K562 (cell line): ENCODE data around the gene LRRC25. TPM values are rescaled to one million over a fixed set of nuclear protein-coding genes. Genes with fewer than 3 reads are reported as not detected.

Experiments
- ATAC-seq: fragments of 200-7000 bp; cut with Tn5 transposase; 3 replicates; pipeline ENCODE4 v1.9.1; 2020; ENCODE audit warnings: moderate library complexity
- BruUV-seq: library from RNA; stranded (reverse); fragments of 400-500 nt; replicated peaks from 2 replicates; lab custom pipeline; 2021; lab: Mats Ljungman, UMichigan
- CTCF ChIA-PET: fragments of 300-600 bp; formaldehyde crosslinking; extraction: SDS; loops from one replicate; lab custom pipeline; 2021; ENCODE audit warnings: low intra/inter-chr PET ratio; lab: Yijun Ruan, JAX
- POLR2A ChIA-PET: fragments of 300-600, 350-650 bp; sonication (Branson Sonifier 250); formaldehyde crosslinking; extraction: SDS; loops from one replicate; lab custom pipeline; 2021; ENCODE audit warnings: antibody characterized with exemption, inconsistent platforms; lab: Yijun Ruan, JAX
- DNase-seq, 4 experiments: peaks; one replicate each; pipeline versions ENCODE4 v3.0.0 to v3.0.0-alpha.2; 2011 to 2018; ENCODE audit warnings: low spot score in 3 of 4, mixed read lengths in 3 of 4; ENCODE audit errors: extremely low read depth in 1 of 4
- FAIRE-seq: peaks from 2 replicates; lab custom pipeline; 2011; peaks lifted over from hg19 to GRCh38; lab: Jason Lieb, UNC
- H2AFZ ChIP-seq: 2 replicates; pipeline ENCODE4 v1.6.0; 2011; ENCODE audit warnings: low read depth, low read length, control low read depth, inconsistent platforms
- H3K27ac ChIP-seq: fragments of 200-600 bp; 3 replicates; pipeline ENCODE4 v1.8.0; 2011; ENCODE audit warnings: low read depth, mild to moderate bottlenecking, control low read depth, inconsistent platforms, low read length, moderate library complexity, mixed read lengths; ENCODE audit errors: extremely low read depth
- H3K27me3 ChIP-seq, 2 experiments: fragments of 300-600 bp in 1 of 2; 2 replicates in 1 of 2; 3 replicates in 1 of 2; pipeline versions ENCODE4 v1.6.0 to v1.8.0; 2011; ENCODE audit warnings: inconsistent platforms in 2 of 2, low read length in 2 of 2, mild to moderate bottlenecking in 1 of 2, mixed read lengths in 1 of 2, moderate library complexity in 1 of 2; ENCODE audit not compliant: control insufficient read depth in 2 of 2, insufficient read depth in 2 of 2
- H3K36me3 ChIP-seq: fragments of 300-600 bp; 3 replicates; pipeline ENCODE4 v1.8.0; 2011; ENCODE audit warnings: mild to moderate bottlenecking, low read length, inconsistent platforms; ENCODE audit not compliant: control insufficient read depth, insufficient read depth
- H3K4me1 ChIP-seq, 2 experiments: fragments of 200-600 bp in 1 of 2; replicated peaks in 1 of 2; 2 replicates in 1 of 2; 3 replicates in 1 of 2; pipeline versions ENCODE4 v1.5.1 to v1.8.0; 2011; ENCODE audit warnings: inconsistent platforms in 2 of 2, low read length in 2 of 2, mild to moderate bottlenecking in 1 of 2, mixed read lengths in 1 of 2, moderate library complexity in 1 of 2; ENCODE audit not compliant: control insufficient read depth in 2 of 2, insufficient read depth in 2 of 2
- H3K4me2 ChIP-seq: 2 replicates; pipeline ENCODE4 v1.6.1; 2011; ENCODE audit warnings: low read length, control low read depth, inconsistent platforms, mixed read lengths; ENCODE audit not compliant: insufficient read depth
- H3K4me3 ChIP-seq: fragments of 200-600 bp; sonication (generic), shearing (Covaris generic); 2 replicates; pipeline ENCODE4 v1.5.1; 2016; ENCODE audit warnings: control low read depth, inconsistent platforms
- H3K79me2 ChIP-seq: fragments of 200-600 bp; 3 replicates; pipeline ENCODE4 v1.8.0; 2011; ENCODE audit warnings: low read length, inconsistent platforms; ENCODE audit not compliant: control insufficient read depth, insufficient read depth
- H3K9ac ChIP-seq, 2 experiments: 2 replicates each; pipeline versions ENCODE4 v1.6.0 to v1.6.1; 2011; ENCODE audit warnings: low read depth in 2 of 2, low read length in 2 of 2, control low read depth in 1 of 2, inconsistent platforms in 1 of 2, mild to moderate bottlenecking in 1 of 2, mixed read lengths in 1 of 2; ENCODE audit not compliant: insufficient read depth in 1 of 2
- H3K9me1 ChIP-seq: one replicate; pipeline ENCODE4 v1.6.0; 2011; ENCODE audit warnings: inconsistent platforms, mild to moderate bottlenecking, low read length, moderate library complexity; ENCODE audit not compliant: control insufficient read depth, insufficient read depth
- H3K9me3 ChIP-seq: replicated peaks from 2 replicates; pipeline ENCODE4 v1.5.1; 2011; ENCODE audit warnings: low read depth, low read length, inconsistent platforms; ENCODE audit not compliant: control insufficient read depth, insufficient read depth
- H4K20me1 ChIP-seq: replicated peaks from 2 replicates; pipeline ENCODE4 v1.6.1; 2011; ENCODE audit warnings: low read length, inconsistent platforms, mixed read lengths; ENCODE audit not compliant: control insufficient read depth, insufficient read depth
- ATF7 ChIP-seq: fragments of 450-650 bp; IDR thresholded peaks from 2 replicates; pipeline ENCODE4 v1.7.1; 2014; ENCODE audit warnings: mild to moderate bottlenecking, moderate library complexity
- CBFB ChIP-seq: sonication (generic); formaldehyde crosslinking; IDR thresholded peaks from 2 replicates; pipeline ENCODE4 v1.4.0; 2020; ENCODE audit warnings: mild to moderate bottlenecking, missing genetic modification reagents
- CCNT2 ChIP-seq: IDR thresholded peaks from 2 replicates; pipeline ENCODE4 v1.6.1; 2011; ENCODE audit warnings: borderline replicate concordance, low read depth, mild to moderate bottlenecking, moderate library complexity, mixed read lengths, low read length; ENCODE audit not compliant: insufficient read length; ENCODE audit errors: extremely low read depth
- CXXC5 ChIP-seq: fragments of 250-450 bp; sonication (Bioruptor Pico); IDR thresholded peaks from 2 replicates; pipeline ENCODE4 v1.8.0; 2022; ENCODE audit warnings: inconsistent platforms, mild to moderate bottlenecking, moderate library complexity
- FOXK1 ChIP-seq: sonication (generic); formaldehyde crosslinking; IDR thresholded peaks from 2 replicates; pipeline ENCODE4 v1.8.0; 2022; ENCODE audit warnings: missing genetic modification reagents, mild to moderate bottlenecking, borderline replicate concordance
- GABPA ChIP-seq: fragments of 200-800 bp; sonication (Bioruptor generic); conservative IDR thresholded peaks from 2 replicates; pipeline ENCODE4 v1.6.1; 2016; ENCODE audit warnings: low read depth, missing genetic modification characterization, missing compliant biosample characterization
- MCM3 ChIP-seq: fragments of 450-650 bp; IDR thresholded peaks from 2 replicates; pipeline ENCODE4 v1.6.1; 2016
- NFE2L1 ChIP-seq: fragments of 450-650 bp; IDR thresholded peaks from 2 replicates; pipeline ENCODE4 v1.6.1; 2016; ENCODE audit warnings: missing genetic modification characterization, low read depth, mild to moderate bottlenecking, missing compliant biosample characterization, moderate library complexity, borderline replicate concordance
- NRF1 ChIP-seq, 2 experiments: fragments of 450-650 bp; IDR thresholded peaks in 1 of 2; conservative IDR thresholded peaks in 1 of 2; 2 replicates each; pipeline ENCODE4 v1.6.1; 2014; ENCODE audit warnings: mild to moderate bottlenecking in 2 of 2
- OTX1 ChIP-seq: fragments of 450-650 bp; formaldehyde crosslinking; IDR thresholded peaks from 2 replicates; pipeline ENCODE4 v1.4.0; 2022; ENCODE audit warnings: mild to moderate bottlenecking
- RBM17 ChIP-seq: fragments of 200-400 bp; formaldehyde crosslinking; IDR thresholded peaks from 2 replicates; pipeline ENCODE4 v1.6.1; 2017; ENCODE audit warnings: low read depth, mild to moderate bottlenecking, low read length, borderline replicate concordance
- RBM34 ChIP-seq: fragments of 200-400 bp; formaldehyde crosslinking; IDR thresholded peaks from 2 replicates; pipeline ENCODE4 v1.6.1; 2018; ENCODE audit warnings: low read length, borderline replicate concordance; ENCODE audit not compliant: insufficient read depth
- SIX5 ChIP-seq, 2 experiments: IDR thresholded peaks; 2 replicates each; pipeline ENCODE4 v1.6.1; 2011; ENCODE audit warnings: low read length in 2 of 2, borderline replicate concordance in 1 of 2, low read depth in 1 of 2, mild to moderate bottlenecking in 1 of 2, moderate library complexity in 1 of 2; ENCODE audit not compliant: insufficient read depth in 1 of 2
- TBP ChIP-seq: optimal IDR thresholded peaks from 2 replicates; pipeline ENCODE3; 2011; ENCODE audit warnings: low read depth, low read length, improper control_type of control experiment
- ZBED1 ChIP-seq: IDR thresholded peaks from 2 replicates; pipeline ENCODE4 v1.6.1; 2014
- ZBTB1 ChIP-seq: sonication (generic); formaldehyde crosslinking; IDR thresholded peaks from 2 replicates; pipeline ENCODE4 v1.8.1; 2023; ENCODE audit warnings: missing genetic modification reagents, low read depth, mild to moderate bottlenecking, borderline replicate concordance
- WGBS: fragments of 100-300 bp; shearing (Covaris generic); methylation state at CpG from one replicate; pipeline ENCODE4 v1.1.6; 2016; ENCODE audit warnings: low coverage, mixed read lengths; ENCODE audit not compliant: insufficient coverage; ENCODE audit errors: missing lambda C conversion rate; 5-methylcytosine and 5-hydroxymethylcytosine counted together
- in situ Hi-C: fragments of 300-500 bp; cut with MboI; formaldehyde crosslinking; loops from 4 replicates; pipeline ENCODE4 v1.15.0; 2018; ENCODE audit warnings: inconsistent platforms, mixed read lengths
- intact Hi-C: fragments of 100-400 bp; cut with micrococcal nuclease; formaldehyde crosslinking; loops from 2 replicates; pipeline ENCODE4 v1.14.2; 2022
- polyA plus RNA-seq, 8 experiments: library from polyadenylated mRNA; depleted of rRNA in 4 of 8; stranded (reverse) in 5 of 8; unstranded in 3 of 8; fragments of >200 nt; fragmentation: Nextera tagmentation in 2 of 8; fragmentation: Illumina TruSeq in 1 of 8; extraction: Ambion mirVana in 2 of 8; extraction: Trizol in 1 of 8; gene quantifications; 2 replicates each; pipeline versions ENCODE4 v1.2.1 to v1.2.3, GENCODE V29; 2011 to 2014; ENCODE audit warnings: inconsistent platforms in 1 of 8, missing spikeins in 1 of 8
- total RNA-seq, 7 experiments: library from RNA; depleted of rRNA in 6 of 7; stranded (reverse); fragments of >200 nt in 6 of 7; fragmentation: Illumina TruSeq in 2 of 7; extraction: Trizol in 2 of 7; gene quantifications; 2 replicates each; pipeline versions ENCODE4 v1.2.1 to v1.2.3, GENCODE V29; 2011 to 2021; ENCODE audit warnings: low replicate concordance in 1 of 7
- TF ChIP-seq, protein P1 (sequence below): fragments of 250-450 bp; sonication (Bioruptor Pico); IDR thresholded peaks from 2 replicates; pipeline ENCODE4 v1.9.0; 2021; ENCODE audit warnings: mild to moderate bottlenecking
- TF ChIP-seq, protein P2 (sequence below), 2 experiments: IDR thresholded peaks in 1 of 2; conservative IDR thresholded peaks in 1 of 2; 2 replicates each; pipeline ENCODE4 v1.6.1; 2016; ENCODE audit warnings: low read depth in 2 of 2, mild to moderate bottlenecking in 1 of 2, missing compliant biosample characterization in 1 of 2, missing genetic modification characterization in 1 of 2, moderate library complexity in 1 of 2

The LRRC25 gene
- total and polyA plus RNA-seq, 9 of the 15 experiments (the other 6 are each of a cell fraction or from before 2014, with no cell fraction given) = 0.07 to 0.36 (median 0.10) TPM; not detected in 3

DNA sequence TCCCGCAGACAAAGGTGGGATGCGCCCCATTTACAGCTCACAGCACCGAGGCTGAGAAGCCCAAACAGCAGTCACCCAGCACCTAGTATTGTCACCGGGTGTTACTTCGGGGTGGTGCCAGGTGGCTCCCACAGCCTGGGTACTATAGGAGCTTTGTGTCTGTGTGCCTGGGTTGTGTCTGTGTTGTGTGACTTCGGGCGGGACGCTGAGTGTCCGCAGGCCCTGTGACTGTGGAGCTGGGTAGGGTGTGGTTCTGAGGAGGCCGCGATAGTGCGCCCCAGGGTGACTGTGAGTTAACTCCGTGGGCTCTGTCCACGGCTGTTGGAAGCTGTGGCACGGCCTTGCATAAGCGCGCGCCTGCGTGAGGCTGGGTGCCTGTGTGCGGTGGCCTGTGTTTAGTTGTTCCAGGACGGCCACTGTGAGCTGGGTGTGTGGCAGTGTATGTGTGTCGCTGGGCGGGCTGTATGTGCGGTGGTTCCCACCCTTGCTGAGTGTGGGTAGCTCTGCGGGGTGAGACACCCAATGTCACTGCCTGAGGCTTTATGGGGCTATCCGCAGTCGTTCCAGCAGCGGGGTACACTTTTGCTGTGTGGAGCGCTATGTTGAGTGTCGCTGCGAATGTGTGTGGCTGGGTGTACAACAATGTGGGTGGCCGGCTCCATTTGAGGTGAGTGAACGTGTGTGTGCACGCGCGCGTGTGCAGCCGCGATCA lies 21.2 kb upstream of the LRRC25 start:
- H3K4me2 ChIP-seq = peak overlapping the region; percentile 88
- H3K27ac ChIP-seq = peak overlapping the region; percentile 97
- peak; percentile 40 for FAIRE-seq
- H3K9me3 ChIP-seq = no peaks in the 10 kb centered on the region
- POLR2A ChIA-PET = interaction anchor here (0.6 to 11.1 kb wide), 14 partner anchors 10 to 227 kb away, joined by 3 to 244 read pairs (median 4); partner anchors contain the start of genes GDF15 and JUND
- H4K20me1 ChIP-seq = peaks cover 10% of the 10 kb centered on the region; the same call in 1 of the 2 replicates
- peak overlapping the region; percentile 85 to 93 for H3K9ac ChIP-seq
- no peaks in the 10 kb centered on the region for H3K27me3 ChIP-seq
- in situ Hi-C loops = loop anchor here (10.0 kb wide), 1 partner anchor 324 kb away; the partner anchor contains the start of gene MAST3
- CTCF ChIA-PET = interaction anchor here (0.6 to 1.4 kb wide), 4 partner anchors 30 to 226 kb away, joined by 3 to 5 read pairs (median 4); no protein-coding TSS in a partner anchor
- H3K36me3 ChIP-seq = peaks cover 24% of the 10 kb centered on the region; the same call in 2 of the 3 replicates
- peak overlapping the region; percentile 92 for H2AFZ ChIP-seq
- peaks cover 59% of the 10 kb centered on the region for H3K79me2 ChIP-seq
- peaks cover 53 to 94% of the 10 kb centered on the region in 2 experiments for H3K4me1 ChIP-seq
- H3K4me3 ChIP-seq = peak overlapping the region; percentile 60
- peak in 2 of 4 experiments; percentile 32 to 76 for DNase-seq
- BruUV-seq = no TSS peak
- ATAC-seq = peak; percentile 2
- H3K9me1 ChIP-seq = no peaks in the 10 kb centered on the region
- 6% methylated on average over 33 of the region's 39 CpGs for WGBS
- intact Hi-C loops = loop anchor here (5.0 kb wide), 1 partner anchor 216 kb away; the partner anchor contains the start of gene RAB3A
- peak; percentile 17 for TF ChIP-seq TBP
- TF ChIP-seq FOXK1 (CRISPR knock-in tag) = 0 out of 2 replicates have a peak, but pooled peaks have one; percentile 42
- TF ChIP-seq OTX1 (CRISPR knock-in tag) = no peak
- no peak for TF ChIP-seq MCM3
- no peak for TF ChIP-seq RBM34
- TF ChIP-seq CBFB = peak; percentile 64; the same call in 1 of the 2 replicates
- no peak for TF ChIP-seq ZBTB1
- TF ChIP-seq NRF1 (conservative IDR thresholded peaks at IDR 0.05 in 1 of 2, IDR thresholded peaks at IDR 0.05 in 1 of 2) = peak in 1 of 2 experiments; percentile 89; a peak in 2 of 4 replicates
- no peak for TF ChIP-seq CCNT2
- TF ChIP-seq GABPA (tag) = no peak
- no peak for TF ChIP-seq SIX5 (IDR thresholded peaks at IDR 0.05; ENCODE audit: borderline replicate concordance in 1 of 2, insufficient read depth in 1 of 2, low read depth in 1 of 2, low read length in 2 of 2)
- TF ChIP-seq, protein P1, sequence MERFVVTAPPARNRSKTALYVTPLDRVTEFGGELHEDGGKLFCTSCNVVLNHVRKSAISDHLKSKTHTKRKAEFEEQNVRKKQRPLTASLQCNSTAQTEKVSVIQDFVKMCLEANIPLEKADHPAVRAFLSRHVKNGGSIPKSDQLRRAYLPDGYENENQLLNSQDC = no peak
- no peak for TF ChIP-seq CXXC5
- TF ChIP-seq, protein P2, sequence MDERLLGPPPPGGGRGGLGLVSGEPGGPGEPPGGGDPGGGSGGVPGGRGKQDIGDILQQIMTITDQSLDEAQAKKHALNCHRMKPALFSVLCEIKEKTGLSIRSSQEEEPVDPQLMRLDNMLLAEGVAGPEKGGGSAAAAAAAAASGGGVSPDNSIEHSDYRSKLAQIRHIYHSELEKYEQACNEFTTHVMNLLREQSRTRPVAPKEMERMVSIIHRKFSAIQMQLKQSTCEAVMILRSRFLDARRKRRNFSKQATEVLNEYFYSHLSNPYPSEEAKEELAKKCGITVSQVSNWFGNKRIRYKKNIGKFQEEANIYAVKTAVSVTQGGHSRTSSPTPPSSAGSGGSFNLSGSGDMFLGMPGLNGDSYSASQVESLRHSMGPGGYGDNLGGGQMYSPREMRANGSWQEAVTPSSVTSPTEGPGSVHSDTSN (CRISPR knock-in tag; IDR thresholded peaks at IDR 0.05; ENCODE audit: low read depth) = no peak
- TF ChIP-seq, protein P2 (tag; conservative IDR thresholded peaks at IDR 0.05; ENCODE audit: low read depth) = no peak
- TF ChIP-seq ZBED1 = no peak
- no peak for TF ChIP-seq NFE2L1 (tag)
- TF ChIP-seq RBM17 = no peak
- TF ChIP-seq ATF7 = no peak
